Measurements from ENCODE around the gene KCNQ1.

Gene KCNQ1

GRCh38 chr11:2762451-2762850 lies 317.6 kb downstream of the KCNQ1 start:
- no peak overlapping the region for H3K4me3 ChIP-seq (ENCODE audit: low read length)
- no peak for DNase-seq (ENCODE audit: low read depth, low spot score)

- no peak for DNase-seq (ENCODE audit: low read depth, low spot score)
- no peak overlapping the region for H3K4me3 ChIP-seq (ENCODE audit: low read length)
Observed at GRCh38 chr11:2763984-2764383, 319.2 kb downstream of the KCNQ1 start.

GRCh38 chr11:2765491-2765890 lies 320.7 kb downstream of the KCNQ1 start:
- DNase-seq (ENCODE audit: low read depth, low spot score): no peak
- H3K4me3 ChIP-seq (ENCODE audit: low read length): no peak overlapping the region

- no peak for DNase-seq (ENCODE audit: low read depth, low spot score)
Observed at GRCh38 chr11:2766166-2766565, 321.4 kb downstream of the KCNQ1 start.

GRCh38 chr11:2767071-2767470 lies 322.3 kb downstream of the KCNQ1 start:
- no peak for DNase-seq (ENCODE audit: low read depth, low spot score)
- H3K4me3 ChIP-seq (ENCODE audit: low read length): no peak overlapping the region

More at GRCh38 chr11:2766166-2766565, 321.4 kb downstream of the KCNQ1 start:
- no peak overlapping the region for H3K4me3 ChIP-seq (ENCODE audit: low read length)

GRCh38 chr11:2767801-2768200 lies 323.0 kb downstream of the KCNQ1 start:
- no peak overlapping the region for H3K4me3 ChIP-seq (ENCODE audit: low read length)

GRCh38 chr11:2768471-2769408 lies 323.9 kb downstream of the KCNQ1 start:
- no peak for DNase-seq (ENCODE audit: low read depth, low spot score)
- no peak overlapping the region for H3K4me3 ChIP-seq (ENCODE audit: low read length)

More at GRCh38 chr11:2767801-2768200, 323.0 kb downstream of the KCNQ1 start:
- DNase-seq (ENCODE audit: low read depth, low spot score): no peak

- no peak overlapping the region for H3K4me3 ChIP-seq (ENCODE audit: low read length)
- no peak for DNase-seq (ENCODE audit: low read depth, low spot score)
Observed at GRCh38 chr11:2769409-2770095, 324.7 kb downstream of the KCNQ1 start.

GRCh38 chr11:2770096-2770751 lies 325.4 kb downstream of the KCNQ1 start:
- no peak for DNase-seq (ENCODE audit: low read depth, low spot score)
- no peak overlapping the region for H3K4me3 ChIP-seq (ENCODE audit: low read length)

GRCh38 chr11:2770761-2771301 lies 326.0 kb downstream of the KCNQ1 start:
- DNase-seq (ENCODE audit: low read depth, low spot score): no peak
- H3K4me3 ChIP-seq (ENCODE audit: low read length): no peak overlapping the region

- no peak for DNase-seq (ENCODE audit: low read depth, low spot score)
- no peak overlapping the region for H3K4me3 ChIP-seq (ENCODE audit: low read length)
Observed at GRCh38 chr11:2771758-2772466, 327.1 kb downstream of the KCNQ1 start.

- no peak overlapping the region for H3K4me3 ChIP-seq (ENCODE audit: low read length)
- no peak for DNase-seq (ENCODE audit: low read depth, low spot score)
Observed at GRCh38 chr11:2772544-2773031, 327.8 kb downstream of the KCNQ1 start.

- no peak for DNase-seq (ENCODE audit: low read depth, low spot score)
- H3K4me3 ChIP-seq (ENCODE audit: low read length): no peak overlapping the region
Observed at GRCh38 chr11:2774173-2775082, 329.6 kb downstream of the KCNQ1 start.

- no peak overlapping the region for H3K4me3 ChIP-seq (ENCODE audit: low read length)
- DNase-seq (ENCODE audit: low read depth, low spot score): peak; percentile 65
Observed at GRCh38 chr11:2775083-2775625, 330.3 kb downstream of the KCNQ1 start.

GRCh38 chr11:2775626-2776350 lies 331.0 kb downstream of the KCNQ1 start:
- H3K4me3 ChIP-seq (ENCODE audit: low read length): no peak overlapping the region
- DNase-seq (ENCODE audit: low read depth, low spot score): no peak

GRCh38 chr11:2776351-2777061 lies 331.7 kb downstream of the KCNQ1 start:
- DNase-seq (ENCODE audit: low read depth, low spot score): no peak
- no peak overlapping the region for H3K4me3 ChIP-seq (ENCODE audit: low read length)
